ACHN (cell line): ENCODE data around the gene BHMT.
A peak's percentile ranks its signal among the peaks of the same experiment; 100 is the strongest.

Source experiments
- DNase-seq: peaks from one replicate; pipeline ENCODE4 v3.0.0-alpha.2; 2015
- in situ Hi-C: cut with HindIII; loops from 2 replicates; pipeline ENCODE4 v1.10.0; 2017; ENCODE audit warnings: low sequenced_read_pairs, low pct_ligation_motif_present, low pct_unique_long_range_greater_than_20kb

Gene BHMT, protein sequence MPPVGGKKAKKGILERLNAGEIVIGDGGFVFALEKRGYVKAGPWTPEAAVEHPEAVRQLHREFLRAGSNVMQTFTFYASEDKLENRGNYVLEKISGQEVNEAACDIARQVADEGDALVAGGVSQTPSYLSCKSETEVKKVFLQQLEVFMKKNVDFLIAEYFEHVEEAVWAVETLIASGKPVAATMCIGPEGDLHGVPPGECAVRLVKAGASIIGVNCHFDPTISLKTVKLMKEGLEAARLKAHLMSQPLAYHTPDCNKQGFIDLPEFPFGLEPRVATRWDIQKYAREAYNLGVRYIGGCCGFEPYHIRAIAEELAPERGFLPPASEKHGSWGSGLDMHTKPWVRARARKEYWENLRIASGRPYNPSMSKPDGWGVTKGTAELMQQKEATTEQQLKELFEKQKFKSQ

DNA sequence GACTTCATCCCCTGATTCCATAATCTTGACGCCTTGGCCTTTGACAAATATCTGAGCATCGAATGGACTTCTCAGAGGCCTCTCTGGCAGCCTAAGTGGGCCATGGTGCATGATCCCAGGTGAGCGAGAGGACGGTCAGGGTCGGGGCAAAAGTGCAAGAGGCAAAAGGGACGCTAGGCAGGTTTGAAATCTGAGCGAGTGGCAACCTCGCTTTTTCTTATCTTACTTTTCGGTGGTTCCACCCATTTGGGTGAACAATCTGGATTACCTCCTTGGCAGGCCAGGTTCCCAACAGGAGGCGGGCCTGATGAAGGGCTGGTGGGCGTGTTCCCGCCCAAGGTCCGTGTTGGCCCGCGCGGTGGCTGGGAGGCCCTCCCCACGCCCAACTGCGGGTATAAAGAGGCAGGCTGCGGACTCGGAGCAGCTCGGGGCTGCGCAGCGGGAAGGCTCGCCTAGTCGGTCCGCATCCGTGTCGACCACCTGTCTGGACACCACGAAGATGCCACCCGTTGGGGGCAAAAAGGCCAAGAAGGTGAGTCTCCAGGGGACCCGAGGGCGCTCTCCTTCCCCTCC is at the start of gene BHMT:
BHMT (plus strand) TSS at position 423 of the 573 bp plus-strand sequence; CDS start at position 500, 77 bp downstream.
- no peak for DNase-seq
- in situ Hi-C loops: no loop called here

DNA sequence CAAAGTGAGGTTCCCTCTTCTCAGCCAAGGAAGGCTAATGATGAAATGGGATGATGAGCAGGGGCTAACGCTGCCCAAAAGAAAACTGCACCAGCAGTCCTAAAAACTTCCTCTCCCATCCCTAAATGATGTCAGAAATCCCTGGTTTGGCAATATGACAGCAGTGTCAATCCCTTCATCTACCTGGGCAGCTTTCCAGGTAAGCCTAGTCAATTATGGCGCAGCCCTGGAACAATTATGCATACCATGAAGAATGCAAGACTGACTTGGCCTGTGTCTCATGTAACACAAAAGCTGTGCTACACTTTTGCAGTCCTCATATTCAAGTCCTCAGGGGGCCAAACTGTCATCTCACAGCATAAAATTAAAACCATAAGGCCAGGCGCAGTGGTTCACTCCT is 49.2 kb upstream of the BHMT start:
- DNase-seq: no peak
- in situ Hi-C loops: no loop called here

- DNase-seq: no peak
- in situ Hi-C loops: no loop called here
Measured at GRCh38 chr5:79069488-79070349, 41.9 kb upstream of the BHMT start, which contains the start of the genes BHMT2 and DMGDH. Gene BHMT2, plus strand, starts transcription at chr5:79069767. Its CDS starts 16 bp downstream, at chr5:79069783. Gene DMGDH, minus strand, starts transcription at chr5:79069674. Its CDS starts 54 bp downstream, at chr5:79069620.

DNA sequence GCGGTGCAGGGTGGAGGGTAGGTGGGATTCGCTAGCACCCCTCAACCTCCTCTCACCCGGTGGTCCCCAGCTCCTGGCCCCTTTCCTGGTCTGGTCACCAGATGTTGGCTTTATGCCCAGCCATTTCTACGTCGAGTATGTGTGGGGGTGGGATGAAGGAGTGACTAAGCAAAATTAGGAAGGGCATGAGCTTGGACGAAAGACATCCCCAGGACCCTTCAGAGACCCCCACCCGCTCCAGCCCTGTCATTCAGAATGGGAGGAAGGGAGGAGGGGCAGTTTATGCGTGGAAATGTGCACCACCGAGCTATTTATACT is 41.3 kb upstream of the BHMT start:
- in situ Hi-C loops: no loop called here
- DNase-seq: no peak

DNA sequence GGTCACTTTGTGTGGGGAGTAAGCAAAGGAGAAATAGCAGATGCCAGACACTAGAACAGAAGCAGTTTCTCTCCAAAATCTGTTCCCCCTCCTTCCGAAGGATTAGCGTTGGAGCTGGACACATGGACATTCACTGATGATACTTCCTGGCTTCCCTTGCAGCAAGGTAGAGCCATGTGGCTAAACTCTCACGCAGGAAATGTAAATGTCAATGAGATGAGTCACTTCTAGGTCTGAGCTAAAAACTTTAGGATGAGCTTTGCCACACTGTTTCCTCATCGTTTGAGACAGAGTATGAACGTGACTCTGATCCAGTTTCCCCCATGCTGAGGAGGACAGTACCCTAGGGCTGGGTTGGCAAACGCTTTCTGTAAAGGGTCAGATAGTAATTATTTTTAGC is 37.0 kb upstream of the BHMT start:
- peak; percentile 3 for DNase-seq
- in situ Hi-C loops: no loop called here

GRCh38 chr5:79075646-79076426 is 35.8 kb upstream of the BHMT start:
- no peak for DNase-seq
- in situ Hi-C loops: no loop called here

- no peak for DNase-seq
- in situ Hi-C loops: no loop called here
Measured at GRCh38 chr5:79076819-79077218, 34.8 kb upstream of the BHMT start.

DNA sequence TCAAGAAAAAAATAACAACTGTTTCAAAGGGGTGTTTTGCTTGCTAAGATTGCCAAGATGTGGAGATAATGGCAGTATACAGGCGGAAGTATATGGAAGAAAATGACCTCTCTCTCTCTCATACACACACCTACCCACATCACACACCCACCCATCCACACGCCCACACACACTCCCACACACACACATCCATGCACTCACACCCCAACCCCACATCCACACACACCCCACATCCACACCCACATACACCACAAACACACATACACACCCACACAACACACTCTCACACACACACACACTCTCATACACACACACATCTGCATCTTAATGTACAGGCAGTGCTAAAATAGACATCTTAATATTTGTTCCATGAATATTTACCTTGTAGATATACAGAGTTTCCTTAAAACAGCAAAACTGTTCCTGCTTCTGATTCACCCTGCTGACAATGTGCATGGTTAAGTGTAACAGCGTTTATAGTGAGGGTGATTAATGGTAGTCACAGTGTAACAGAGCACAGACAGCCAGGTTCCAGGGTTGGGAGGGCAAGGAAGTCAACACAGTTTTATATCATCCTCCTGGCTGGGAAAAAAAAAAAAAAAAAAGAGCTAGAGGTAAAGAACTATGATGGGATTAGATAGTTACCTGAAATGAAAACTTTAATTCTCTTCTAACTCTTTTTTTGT is 33.8 kb upstream of the BHMT start:
- in situ Hi-C loops: no loop called here
- no peak for DNase-seq

- no peak for DNase-seq
- in situ Hi-C loops: no loop called here
Measured at GRCh38 chr5:79080804-79081203, 30.8 kb upstream of the BHMT start.

DNA sequence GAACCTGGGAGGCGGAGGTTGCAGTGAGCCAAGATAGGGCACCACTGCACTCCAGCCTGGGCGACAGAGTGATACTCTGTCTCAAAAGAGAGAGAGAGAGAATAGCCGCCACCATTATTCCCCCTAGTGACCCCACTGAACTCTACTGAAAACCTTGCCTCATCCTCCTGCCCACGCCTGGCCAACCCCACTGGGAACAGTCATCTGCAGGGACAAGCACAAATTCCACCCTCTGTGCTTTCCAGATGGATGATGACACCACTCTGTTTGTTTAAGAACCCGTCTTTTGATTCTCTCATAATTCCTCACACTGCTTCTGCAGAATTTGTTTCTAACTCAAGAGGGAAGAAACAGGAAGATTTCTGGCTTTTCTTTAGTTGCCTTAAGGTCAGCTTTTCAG is 29.8 kb upstream of the BHMT start:
- in situ Hi-C loops: no loop called here
- no peak for DNase-seq

- in situ Hi-C loops: no loop called here
- DNase-seq: no peak
Measured at GRCh38 chr5:79086116-79086515, 25.5 kb upstream of the BHMT start.

- no peak for DNase-seq
- in situ Hi-C loops: no loop called here
Measured at GRCh38 chr5:79088507-79088906, 23.1 kb upstream of the BHMT start.

DNA sequence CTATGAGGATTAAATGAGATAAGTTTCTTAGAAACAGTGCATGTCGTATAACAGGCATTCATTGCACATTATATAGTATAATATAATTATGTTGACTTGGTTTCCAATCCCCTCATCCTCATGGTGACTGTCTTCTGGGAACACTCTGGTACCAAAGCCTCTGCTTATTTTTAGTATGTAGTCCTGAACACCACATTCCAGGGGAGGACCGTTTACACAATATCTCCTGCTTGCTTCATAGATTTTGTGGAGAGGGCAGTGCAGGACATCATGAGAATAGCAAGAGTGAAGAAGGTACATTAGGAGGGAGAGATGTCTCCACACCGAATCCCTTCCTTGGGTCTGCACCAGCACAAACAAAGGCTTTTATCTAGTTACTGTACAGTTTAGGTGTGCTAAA is 20.5 kb upstream of the BHMT start:
- in situ Hi-C loops: no loop called here
- no peak for DNase-seq

DNA sequence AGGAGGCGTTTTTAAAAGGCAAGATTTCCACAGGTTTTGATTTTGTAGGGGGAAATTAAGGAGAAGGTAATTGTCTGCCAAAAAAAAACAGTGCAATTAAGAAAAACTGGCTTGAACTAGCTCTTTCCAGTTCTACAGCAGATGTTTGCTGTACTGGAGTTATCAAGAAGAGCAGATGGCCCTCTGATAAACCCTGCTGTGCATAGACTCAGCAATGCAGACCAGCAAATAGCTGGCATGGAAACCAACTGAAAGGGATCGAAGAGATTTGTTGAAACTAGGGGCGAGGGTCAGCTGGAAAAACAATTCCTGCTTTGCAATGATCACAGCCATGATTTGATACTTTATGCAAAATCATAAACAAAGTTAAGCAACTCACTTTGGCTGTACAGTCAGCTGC is 17.8 kb upstream of the BHMT start:
- in situ Hi-C loops: no loop called here
- no peak for DNase-seq

- in situ Hi-C loops: no loop called here
- DNase-seq: no peak
Measured at GRCh38 chr5:79105868-79106267, 5.7 kb upstream of the BHMT start.

- in situ Hi-C loops: no loop called here
Measured at GRCh38 chr5:79107020-79107796, 4.4 kb upstream of the BHMT start.

GRCh38 chr5:79108086-79108485 is 3.5 kb upstream of the BHMT start:
- in situ Hi-C loops: no loop called here

More at GRCh38 chr5:79107020-79107796, 4.4 kb upstream of the BHMT start:
- no peak for DNase-seq

More at GRCh38 chr5:79108086-79108485, 3.5 kb upstream of the BHMT start:
- no peak for DNase-seq
